Tibial nerve (tissue), 4 donors: Measurements from ENCODE around the gene HOXC10. TPM values are rescaled to one million over a fixed set of nuclear protein-coding genes. Genes with fewer than 3 reads are reported as not detected.
A peak's percentile ranks its signal among the peaks of the same experiment; 100 is the strongest.

Source experiments
- DNase-seq, 2 donors: peaks; one replicate each; pipeline ENCODE4 v3.0.0-alpha.2; 2019; ENCODE audit warnings: low spot score in 2 of 2
- H3K27ac ChIP-seq, 4 donors: fragments of 200-600 bp; sonication (generic) in 3 of 4; one replicate each; pipeline ENCODE4 v1.5.1; 2017 to 2019; ENCODE audit warnings: mild to moderate bottlenecking in 1 of 4
- H3K27me3 ChIP-seq, 2 donors: fragments of 200-600 bp; sonication (generic) in 1 of 2; one replicate each; pipeline versions ENCODE4 v1.5.1 to v1.6.0; 2017 to 2019
- H3K36me3 ChIP-seq, 3 donors: fragments of 200-600 bp; sonication (generic); one replicate each; pipeline ENCODE4 v1.5.1; 2018 to 2019
- H3K4me1 ChIP-seq, 4 donors: fragments of 200-600 bp; sonication (generic) in 3 of 4; one replicate each; pipeline ENCODE4 v1.5.1; 2017 to 2019
- H3K4me3 ChIP-seq, 4 donors: fragments of 200-600 bp; sonication (generic) in 3 of 4; one replicate each; pipeline ENCODE4 v1.5.1; 2017 to 2019; ENCODE audit warnings: mild to moderate bottlenecking in 1 of 4, moderate library complexity in 1 of 4
- H3K9me3 ChIP-seq, 4 donors: fragments of 200-600 bp; sonication (generic) in 3 of 4; one replicate each; pipeline ENCODE4 v1.5.1; 2017 to 2019
- EP300 ChIP-seq, 2 donors: sonication (generic); formaldehyde crosslinking; IDR thresholded peaks; one replicate each; pipeline ENCODE4 v1.6.1; 2017; ENCODE audit warnings: antibody characterized with exemption in 2 of 2, mild to moderate bottlenecking in 1 of 2
- POLR2A ChIP-seq, 2 donors: fragments of 450-650 bp; IDR thresholded peaks; one replicate each; pipeline ENCODE4 v1.6.1; 2017; ENCODE audit warnings: antibody characterized with exemption in 2 of 2, mild to moderate bottlenecking in 2 of 2, moderate library complexity in 2 of 2
- WGBS, 2 donors: methylation state at CpG; one replicate each; pipeline ENCODE4 v1.1.5; 2018; 5-methylcytosine and 5-hydroxymethylcytosine counted together
- total RNA-seq, 4 donors: library from RNA; depleted of rRNA; stranded (reverse); fragments of >200 nt; gene quantifications; one replicate each; pipeline ENCODE4 v1.1.0, GENCODE V29; 2016
- TF ChIP-seq, protein P1 (sequence below), 5 experiments: fragments of 200-600 bp in 3 of 5; fragments of 450-650 bp in 2 of 5; sonication (generic) in 3 of 5; IDR thresholded peaks; one replicate each; pipeline ENCODE4 v1.5.1; 2016 to 2019; ENCODE audit warnings: antibody characterized with exemption in 5 of 5, mild to moderate bottlenecking in 3 of 5, moderate library complexity in 2 of 5

Gene HOXC10
- total RNA-seq, 4 donors from 2014 or later = 1.7 to 6.1 (median 2.5) TPM

- WGBS, 2 donors = 8 to 10% methylated on average over 25 to 26 of the region's 29 CpGs
- Histone ChIP-seq H3K4me3 (peak overlapping the region; percentile 53 to 74 (median 62)), H3K27ac (peak overlapping the region; percentile 87 to 99 (median 96)), H3K4me1 (peaks cover 0 to 82% (median 23%) of the 10 kb centered on the region in 4 donors), H3K36me3 (no peaks in the 10 kb centered on the region), H3K9me3 (no peaks in the 10 kb centered on the region), H3K27me3 (peaks cover 0 to 36% of the 10 kb centered on the region in 2 donors)
- peak in 1 of 2 donors; percentile 68 for DNase-seq
- no peak for TF ChIP-seq EP300 (IDR thresholded peaks at IDR 0.05)
- TF ChIP-seq, protein P1, sequence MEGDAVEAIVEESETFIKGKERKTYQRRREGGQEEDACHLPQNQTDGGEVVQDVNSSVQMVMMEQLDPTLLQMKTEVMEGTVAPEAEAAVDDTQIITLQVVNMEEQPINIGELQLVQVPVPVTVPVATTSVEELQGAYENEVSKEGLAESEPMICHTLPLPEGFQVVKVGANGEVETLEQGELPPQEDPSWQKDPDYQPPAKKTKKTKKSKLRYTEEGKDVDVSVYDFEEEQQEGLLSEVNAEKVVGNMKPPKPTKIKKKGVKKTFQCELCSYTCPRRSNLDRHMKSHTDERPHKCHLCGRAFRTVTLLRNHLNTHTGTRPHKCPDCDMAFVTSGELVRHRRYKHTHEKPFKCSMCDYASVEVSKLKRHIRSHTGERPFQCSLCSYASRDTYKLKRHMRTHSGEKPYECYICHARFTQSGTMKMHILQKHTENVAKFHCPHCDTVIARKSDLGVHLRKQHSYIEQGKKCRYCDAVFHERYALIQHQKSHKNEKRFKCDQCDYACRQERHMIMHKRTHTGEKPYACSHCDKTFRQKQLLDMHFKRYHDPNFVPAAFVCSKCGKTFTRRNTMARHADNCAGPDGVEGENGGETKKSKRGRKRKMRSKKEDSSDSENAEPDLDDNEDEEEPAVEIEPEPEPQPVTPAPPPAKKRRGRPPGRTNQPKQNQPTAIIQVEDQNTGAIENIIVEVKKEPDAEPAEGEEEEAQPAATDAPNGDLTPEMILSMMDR (IDR thresholded peaks at IDR 0.05) = no peak
- no peak for TF ChIP-seq POLR2A (IDR thresholded peaks at IDR 0.05)
Measured at GRCh38 chr12:54018468-54018984, 33.6 kb downstream of the HOXC10 start.

DNA sequence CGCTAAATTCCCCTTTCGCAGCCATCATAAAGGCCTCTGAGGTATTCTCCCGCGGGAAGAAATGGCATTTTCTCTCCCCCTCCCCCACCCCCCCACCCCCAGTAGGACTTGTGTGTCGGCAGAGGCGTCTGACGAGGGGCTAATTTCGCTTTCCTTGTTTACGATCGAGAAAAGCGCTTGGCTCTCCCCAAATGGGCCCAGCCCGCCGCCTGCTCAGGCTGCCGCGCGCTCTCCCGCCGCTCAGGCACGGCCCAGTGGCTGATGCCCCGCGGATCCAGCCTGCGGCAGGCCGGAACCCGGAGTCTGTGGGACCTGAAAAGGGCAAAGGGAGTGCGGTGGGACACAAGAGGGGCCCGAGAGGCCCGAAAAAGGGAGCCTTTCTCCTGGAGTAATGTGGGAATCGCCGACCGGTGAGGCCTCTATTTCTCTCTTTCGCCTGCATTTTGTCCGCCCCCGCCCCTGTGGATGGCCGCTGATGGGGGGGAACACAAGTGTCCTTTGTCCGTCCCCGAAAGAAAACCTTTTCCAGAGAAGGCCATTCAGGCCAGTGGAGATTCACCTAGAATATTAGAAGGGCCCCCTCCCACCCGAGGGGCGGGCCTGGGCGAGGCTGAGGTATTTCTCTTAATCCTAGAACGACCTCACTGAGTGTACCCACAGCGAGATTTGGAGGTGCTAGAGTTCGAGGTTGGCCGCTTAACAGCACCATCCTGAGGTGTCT lies 34.3 kb downstream of the HOXC10 start:
- Histone ChIP-seq H3K4me3 (peak overlapping the region; percentile 53 to 74 (median 62)), H3K36me3 (no peaks in the 10 kb centered on the region), H3K27ac (peak overlapping the region; percentile 87 to 99 (median 96)), H3K4me1 (peaks cover 0 to 86% (median 25%) of the 10 kb centered on the region in 4 donors), H3K27me3 (peaks cover 0 to 36% of the 10 kb centered on the region in 2 donors), H3K9me3 (no peaks in the 10 kb centered on the region)
- DNase-seq = no peak
- WGBS, 2 donors = 15 to 31% methylated on average over 43 of the region's 43 CpGs
- no peak for TF ChIP-seq EP300 (IDR thresholded peaks at IDR 0.05)
- TF ChIP-seq, protein P1 (IDR thresholded peaks at IDR 0.05) = no peak
- no peak for TF ChIP-seq POLR2A (IDR thresholded peaks at IDR 0.05)

- H3K27ac ChIP-seq = peak overlapping the region; percentile 87 to 99 (median 96)
- 10 to 22% methylated on average over 10 of the region's 10 CpGs for WGBS, 2 donors
- H3K9me3 ChIP-seq = no peaks in the 10 kb centered on the region
Measured at GRCh38 chr12:54019924-54020590, 35.1 kb downstream of the HOXC10 start.

GRCh38 chr12:54020591-54021405 lies 35.9 kb downstream of the HOXC10 start:
- Histone ChIP-seq H3K27me3 (peaks cover 0 to 28% of the 10 kb centered on the region in 2 donors), H3K27ac (peak overlapping the region; percentile 87 to 99 (median 96)), H3K9me3 (no peaks in the 10 kb centered on the region), H3K4me1 (peaks cover 0 to 87% (median 30%) of the 10 kb centered on the region in 4 donors), H3K36me3 (no peaks in the 10 kb centered on the region), H3K4me3 (peak overlapping the region; percentile 53 to 74 (median 62))
- TF ChIP-seq, protein P1 (IDR thresholded peaks at IDR 0.05) = no peak
- TF ChIP-seq EP300 (IDR thresholded peaks at IDR 0.05) (no peak), POLR2A (IDR thresholded peaks at IDR 0.05) (no peak)
- WGBS, 2 donors = 18 to 25% methylated on average over 23 of the region's 23 CpGs
- DNase-seq = no peak

More at GRCh38 chr12:54019924-54020590, 35.1 kb downstream of the HOXC10 start:
- Histone ChIP-seq H3K4me1 (peaks cover 0 to 87% (median 29%) of the 10 kb centered on the region in 4 donors), H3K27me3 (peaks cover 0 to 30% of the 10 kb centered on the region in 2 donors), H3K4me3 (peak overlapping the region; percentile 53 to 74 (median 62)), H3K36me3 (no peaks in the 10 kb centered on the region)
- no peak for TF ChIP-seq POLR2A (IDR thresholded peaks at IDR 0.05)
- TF ChIP-seq, protein P1 (IDR thresholded peaks at IDR 0.05) = no peak
- TF ChIP-seq EP300 (IDR thresholded peaks at IDR 0.05) = no peak
- DNase-seq = no peak
